Measurements from ENCODE around the gene AFAP1L1. TPM values are rescaled to one million over a fixed set of nuclear protein-coding genes. Genes with fewer than 3 reads are reported as not detected.

AFAP1L1 gene
- total and polyA plus RNA-seq, 9 of the 15 experiments (the other 6 are each of a cell fraction or from before 2014, with no cell fraction given): 0.01 to 0.12 (median 0.03) TPM; not detected in 4

- TF ChIP-seq, protein P1, sequence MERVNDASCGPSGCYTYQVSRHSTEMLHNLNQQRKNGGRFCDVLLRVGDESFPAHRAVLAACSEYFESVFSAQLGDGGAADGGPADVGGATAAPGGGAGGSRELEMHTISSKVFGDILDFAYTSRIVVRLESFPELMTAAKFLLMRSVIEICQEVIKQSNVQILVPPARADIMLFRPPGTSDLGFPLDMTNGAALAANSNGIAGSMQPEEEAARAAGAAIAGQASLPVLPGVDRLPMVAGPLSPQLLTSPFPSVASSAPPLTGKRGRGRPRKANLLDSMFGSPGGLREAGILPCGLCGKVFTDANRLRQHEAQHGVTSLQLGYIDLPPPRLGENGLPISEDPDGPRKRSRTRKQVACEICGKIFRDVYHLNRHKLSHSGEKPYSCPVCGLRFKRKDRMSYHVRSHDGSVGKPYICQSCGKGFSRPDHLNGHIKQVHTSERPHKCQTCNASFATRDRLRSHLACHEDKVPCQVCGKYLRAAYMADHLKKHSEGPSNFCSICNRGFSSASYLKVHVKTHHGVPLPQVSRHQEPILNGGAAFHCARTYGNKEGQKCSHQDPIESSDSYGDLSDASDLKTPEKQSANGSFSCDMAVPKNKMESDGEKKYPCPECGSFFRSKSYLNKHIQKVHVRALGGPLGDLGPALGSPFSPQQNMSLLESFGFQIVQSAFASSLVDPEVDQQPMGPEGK (CRISPR knock-in tag; IDR thresholded peaks at IDR 0.05; ENCODE audit: borderline replicate concordance): peak; percentile 83; the same call in 1 of the 2 replicates
- TF ChIP-seq ERF (CRISPR knock-in tag; IDR thresholded peaks at IDR 0.05) (0 out of 2 replicates have a peak, but pooled peaks have one; percentile 45), DDX20 (tag; IDR thresholded peaks at IDR 0.05; ENCODE audit: low read depth) (no peak), MIER1 (IDR thresholded peaks at IDR 0.05; ENCODE audit: low read depth) (no peak), ZNF23 (CRISPR knock-in tag; IDR thresholded peaks at IDR 0.05) (no peak), PCBP2 (IDR thresholded peaks at IDR 0.05; ENCODE audit: low read depth, low read length, poor library complexity, severe bottlenecking) (no peak), HNRNPK (IDR thresholded peaks at IDR 0.05; ENCODE audit: low read depth, low read length, poor library complexity, severe bottlenecking) (no peak), PHB (CRISPR knock-in tag; IDR thresholded peaks at IDR 0.05) (0 out of 2 replicates have a peak, but pooled peaks have one; percentile 38), ZHX1 (conservative IDR thresholded peaks at IDR 0.05; ENCODE audit: low read length) (no peak; the same call in 1 of the 2 replicates), SRSF3 (IDR thresholded peaks at IDR 0.05; ENCODE audit: insufficient read depth, low read length) (peak; percentile 45; the same call in 1 of the 2 replicates), HNRNPL (IDR thresholded peaks at IDR 0.05; ENCODE audit: low read depth, low read length) (no peak), TCF3 (CRISPR knock-in tag; IDR thresholded peaks at IDR 0.05) (0 out of 2 replicates have a peak, but pooled peaks have one; percentile 29), NBN (IDR thresholded peaks at IDR 0.05; ENCODE audit: low read depth) (peak; percentile 48; the same call in 1 of the 2 replicates), KLF1 (tag; IDR thresholded peaks at IDR 0.05) (peak; percentile 96), XRCC3 (IDR thresholded peaks at IDR 0.05) (no peak), STAT5A (IDR thresholded peaks at IDR 0.05; ENCODE audit: borderline replicate concordance, low read length) (no peak)
- TF ChIP-seq, protein P2, sequence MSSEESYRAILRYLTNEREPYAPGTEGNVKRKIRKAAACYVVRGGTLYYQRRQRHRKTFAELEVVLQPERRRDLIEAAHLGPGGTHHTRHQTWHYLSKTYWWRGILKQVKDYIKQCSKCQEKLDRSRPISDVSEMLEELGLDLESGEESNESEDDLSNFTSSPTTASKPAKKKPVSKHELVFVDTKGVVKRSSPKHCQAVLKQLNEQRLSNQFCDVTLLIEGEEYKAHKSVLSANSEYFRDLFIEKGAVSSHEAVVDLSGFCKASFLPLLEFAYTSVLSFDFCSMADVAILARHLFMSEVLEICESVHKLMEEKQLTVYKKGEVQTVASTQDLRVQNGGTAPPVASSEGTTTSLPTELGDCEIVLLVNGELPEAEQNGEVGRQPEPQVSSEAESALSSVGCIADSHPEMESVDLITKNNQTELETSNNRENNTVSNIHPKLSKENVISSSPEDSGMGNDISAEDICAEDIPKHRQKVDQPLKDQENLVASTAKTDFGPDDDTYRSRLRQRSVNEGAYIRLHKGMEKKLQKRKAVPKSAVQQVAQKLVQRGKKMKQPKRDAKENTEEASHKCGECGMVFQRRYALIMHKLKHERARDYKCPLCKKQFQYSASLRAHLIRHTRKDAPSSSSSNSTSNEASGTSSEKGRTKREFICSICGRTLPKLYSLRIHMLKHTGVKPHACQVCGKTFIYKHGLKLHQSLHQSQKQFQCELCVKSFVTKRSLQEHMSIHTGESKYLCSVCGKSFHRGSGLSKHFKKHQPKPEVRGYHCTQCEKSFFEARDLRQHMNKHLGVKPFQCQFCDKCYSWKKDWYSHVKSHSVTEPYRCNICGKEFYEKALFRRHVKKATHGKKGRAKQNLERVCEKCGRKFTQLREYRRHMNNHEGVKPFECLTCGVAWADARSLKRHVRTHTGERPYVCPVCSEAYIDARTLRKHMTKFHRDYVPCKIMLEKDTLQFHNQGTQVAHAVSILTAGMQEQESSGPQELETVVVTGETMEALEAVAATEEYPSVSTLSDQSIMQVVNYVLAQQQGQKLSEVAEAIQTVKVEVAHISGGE (CRISPR knock-in tag; IDR thresholded peaks at IDR 0.05): peak; percentile 92 to 99 (median 98)
- TF ChIP-seq, protein P3, sequence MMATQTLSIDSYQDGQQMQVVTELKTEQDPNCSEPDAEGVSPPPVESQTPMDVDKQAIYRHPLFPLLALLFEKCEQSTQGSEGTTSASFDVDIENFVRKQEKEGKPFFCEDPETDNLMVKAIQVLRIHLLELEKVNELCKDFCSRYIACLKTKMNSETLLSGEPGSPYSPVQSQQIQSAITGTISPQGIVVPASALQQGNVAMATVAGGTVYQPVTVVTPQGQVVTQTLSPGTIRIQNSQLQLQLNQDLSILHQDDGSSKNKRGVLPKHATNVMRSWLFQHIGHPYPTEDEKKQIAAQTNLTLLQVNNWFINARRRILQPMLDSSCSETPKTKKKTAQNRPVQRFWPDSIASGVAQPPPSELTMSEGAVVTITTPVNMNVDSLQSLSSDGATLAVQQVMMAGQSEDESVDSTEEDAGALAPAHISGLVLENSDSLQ (IDR thresholded peaks at IDR 0.05): peak; percentile 81
These were observed 73.7 kb downstream of the AFAP1L1 start, which contains the start of gene GRPEL2 (continued) for GRCh38 chr5:149345147-149345891.

All from K562 (cell line).